Mesendoderm (in vitro differentiated cells): Measurements from ENCODE around the gene CST11. TPM values are rescaled to one million over a fixed set of nuclear protein-coding genes. Genes with fewer than 3 reads are reported as not detected.

Experiments used
- DNase-seq: peaks from one replicate; pipeline ENCODE4 v3.0.0; 2013
- H2AK5ac ChIP-seq: 2 replicates; pipeline ENCODE4 v1.6.1; 2013; ENCODE audit warnings: low read length, inconsistent platforms
- H2BK120ac ChIP-seq: 2 replicates; pipeline ENCODE4 v1.6.1; 2013; ENCODE audit warnings: low read depth, mild to moderate bottlenecking, low read length, moderate library complexity, mixed read lengths
- H2BK15ac ChIP-seq: replicated peaks from 2 replicates; pipeline ENCODE4 v1.6.1; 2013; ENCODE audit warnings: low read depth, mild to moderate bottlenecking, moderate library complexity
- H2BK5ac ChIP-seq: 2 replicates; pipeline ENCODE4 v1.6.1; 2013; ENCODE audit warnings: low read length, inconsistent platforms
- H3K18ac ChIP-seq: 2 replicates; pipeline ENCODE4 v1.6.1; 2013; ENCODE audit warnings: mild to moderate bottlenecking, low read length, mixed read lengths
- H3K23ac ChIP-seq: one replicate; pipeline ENCODE4 v1.6.1; 2013; ENCODE audit warnings: low read length
- H3K27ac ChIP-seq: 2 replicates; pipeline ENCODE4 v1.5.1; 2013; ENCODE audit warnings: low read depth, mild to moderate bottlenecking, inconsistent platforms, low read length, moderate library complexity
- H3K27me3 ChIP-seq: 2 replicates; pipeline ENCODE4 v1.6.1; 2013; ENCODE audit warnings: low read length, control low read depth, mild to moderate bottlenecking, inconsistent platforms; ENCODE audit not compliant: insufficient read depth, poor library complexity
- H3K36me3 ChIP-seq: 2 replicates; pipeline ENCODE4 v1.6.1; 2013; ENCODE audit warnings: low read length, inconsistent platforms; ENCODE audit not compliant: control insufficient read depth, insufficient read depth
- H3K4ac ChIP-seq: one replicate; pipeline ENCODE4 v1.6.1; 2013; ENCODE audit warnings: low read depth, mild to moderate bottlenecking, low read length, moderate library complexity
- H3K4me1 ChIP-seq: 2 replicates; pipeline ENCODE4 v1.6.1; 2013; ENCODE audit warnings: low read depth, low read length, inconsistent platforms; ENCODE audit not compliant: control insufficient read depth
- H3K4me2 ChIP-seq: 2 replicates; pipeline ENCODE4 v1.6.1; 2013; ENCODE audit warnings: low read length
- H3K4me3 ChIP-seq: 2 replicates; pipeline ENCODE4 v1.5.1; 2013; ENCODE audit warnings: mild to moderate bottlenecking, low read length
- H3K56ac ChIP-seq: one replicate; pipeline ENCODE4 v1.6.1; 2013; ENCODE audit warnings: low read length
- H3K79me1 ChIP-seq: 2 replicates; pipeline ENCODE4 v1.6.1; 2013; ENCODE audit warnings: low read length, inconsistent platforms
- H3K79me2 ChIP-seq: 2 replicates; pipeline ENCODE4 v1.6.1; 2013; ENCODE audit warnings: mild to moderate bottlenecking, low read length; ENCODE audit not compliant: control insufficient read depth, insufficient read depth
- H3K9ac ChIP-seq: 2 replicates; pipeline ENCODE4 v1.6.1; 2013; ENCODE audit warnings: low read length, inconsistent platforms
- H4K5ac ChIP-seq: one replicate; pipeline ENCODE4 v1.6.1; 2013; ENCODE audit warnings: low read length
- H4K8ac ChIP-seq: one replicate; pipeline ENCODE4 v1.6.1; 2013; ENCODE audit warnings: low read depth, mild to moderate bottlenecking, control low read depth, low read length, moderate library complexity
- WGBS: extraction: QIAGEN DNeasy Blood & Tissue Kit; methylation state at CpG from one replicate; pipeline ENCODE4 v1.1.7; 2013; ENCODE audit warnings: low lambda C conversion rate, missing lambda C conversion rate; ENCODE audit not compliant: insufficient coverage; ENCODE audit errors: extremely low coverage; 5-methylcytosine and 5-hydroxymethylcytosine counted together
- polyA plus RNA-seq, 2 experiments: library from polyadenylated mRNA; stranded (reverse); fragments of 200-250 nt; gene quantifications; one replicate each; pipeline ENCODE4 v1.2.3, GENCODE V29; 2013

Gene CST11, protein sequence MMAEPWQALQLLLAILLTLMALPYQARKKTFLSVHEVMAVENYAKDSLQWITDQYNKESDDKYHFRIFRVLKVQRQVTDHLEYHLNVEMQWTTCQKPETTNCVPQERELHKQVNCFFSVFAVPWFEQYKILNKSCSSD
- polyA plus RNA-seq (2013, experiment 1 of 2): 0.46 TPM
- polyA plus RNA-seq (2013, experiment 2 of 2): 0.71 TPM

GRCh38 chr20:23452776-23453175 lies at the start of gene CST11:
TSS of gene CST11 (minus strand) at chr20:23452876. CDS start at chr20:23452811, 65 bp downstream.
- Histone ChIP-seq H4K8ac (no peak within 1 kb of the TSS), H3K36me3 (no peaks in the 10 kb centered on the region), H2AK5ac (no peak within 1 kb of the TSS), H3K79me1 (no peaks in the 10 kb centered on the region), H3K4ac (no peak within 1 kb of the TSS), H3K23ac (no peak within 1 kb of the TSS), H3K4me2 (no peak within 1 kb of the TSS), H2BK5ac (no peak within 1 kb of the TSS), H4K5ac (no peak within 1 kb of the TSS), H3K18ac (no peak within 1 kb of the TSS), H3K9ac (no peak within 1 kb of the TSS), H2BK15ac (no peak within 1 kb of the TSS), H2BK120ac (no peak within 1 kb of the TSS), H3K27me3 (no peaks in the 10 kb centered on the region), H3K4me3 (no peak within 1 kb of the TSS), H3K56ac (no peak within 1 kb of the TSS), H3K27ac (no peak within 1 kb of the TSS), H3K79me2 (no peaks in the 10 kb centered on the region), H3K4me1 (no peaks in the 10 kb centered on the region)
- no CpG with 5 or more reads among the region's 4 CpGs for WGBS
- DNase-seq: no peak

DNA sequence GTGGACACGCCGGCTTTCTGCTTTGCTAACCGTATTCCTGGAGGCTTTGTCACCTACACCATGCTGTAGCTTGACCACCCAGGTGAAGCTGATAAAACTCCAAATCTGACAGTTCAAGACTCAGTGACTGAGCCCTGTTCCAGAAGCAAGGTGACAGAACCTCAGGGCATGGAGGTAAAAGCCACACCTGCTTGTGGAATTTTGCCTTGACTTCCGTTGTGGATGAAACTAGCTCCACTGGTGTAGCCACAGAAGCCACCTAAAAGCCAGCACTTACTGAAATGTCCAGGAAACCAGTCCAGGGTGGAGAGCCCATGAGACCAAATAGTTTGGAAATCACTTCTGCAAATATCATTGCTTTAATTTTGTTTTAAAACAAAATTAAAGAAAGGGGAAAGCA lies 49.2 kb upstream of the CST11 start:
- WGBS: no CpG with 5 or more reads among the region's 4 CpGs
- no peak overlapping the region for H3K4me2 ChIP-seq
- DNase-seq: no peak
- no peak overlapping the region for H3K27ac ChIP-seq
- H2BK15ac ChIP-seq: no peak overlapping the region
- no peaks in the 10 kb centered on the region for H3K79me2 ChIP-seq
- no peaks in the 10 kb centered on the region for H3K4me1 ChIP-seq
- H3K9ac ChIP-seq: no peak overlapping the region
- no peak overlapping the region for H2BK5ac ChIP-seq
- no peak overlapping the region for H3K4me3 ChIP-seq
- H4K5ac ChIP-seq: no peak overlapping the region
- H3K4ac ChIP-seq: no peak overlapping the region
- no peaks in the 10 kb centered on the region for H3K27me3 ChIP-seq
- no peaks in the 10 kb centered on the region for H3K79me1 ChIP-seq
- no peaks in the 10 kb centered on the region for H3K36me3 ChIP-seq
- no peak overlapping the region for H2BK120ac ChIP-seq
- no peak overlapping the region for H4K8ac ChIP-seq
- H2AK5ac ChIP-seq: no peak overlapping the region
- H3K56ac ChIP-seq: no peak overlapping the region
- H3K23ac ChIP-seq: no peak overlapping the region
- no peak overlapping the region for H3K18ac ChIP-seq

DNA sequence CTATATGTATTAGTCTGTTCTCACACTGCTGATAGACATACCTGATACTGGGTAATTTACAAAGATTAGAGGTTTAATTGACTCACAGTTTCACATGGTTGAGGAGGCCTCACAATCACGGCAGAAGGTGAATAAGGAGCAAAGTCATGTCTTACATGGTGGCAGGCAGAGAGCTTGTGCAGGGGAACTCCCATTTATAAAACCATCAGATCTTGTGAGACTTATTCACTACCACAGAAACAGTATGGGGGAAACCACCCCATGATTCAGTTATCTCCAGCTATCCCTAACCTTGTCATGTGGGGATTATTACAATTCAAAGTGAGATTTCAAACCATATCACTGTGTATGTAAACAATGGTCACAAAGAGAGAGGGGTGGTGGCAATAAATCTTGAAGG lies 44.9 kb upstream of the CST11 start:
- Histone ChIP-seq H3K27ac (no peak overlapping the region), H3K4me3 (no peak overlapping the region), H2BK15ac (no peak overlapping the region), H3K79me2 (no peaks in the 10 kb centered on the region), H3K36me3 (no peaks in the 10 kb centered on the region), H4K5ac (no peak overlapping the region), H3K4ac (no peak overlapping the region), H3K79me1 (no peaks in the 10 kb centered on the region), H3K18ac (no peak overlapping the region), H4K8ac (no peak overlapping the region), H3K27me3 (no peaks in the 10 kb centered on the region), H2BK5ac (no peak overlapping the region), H3K9ac (no peak overlapping the region), H3K23ac (no peak overlapping the region), H2BK120ac (no peak overlapping the region), H3K4me2 (no peak overlapping the region), H2AK5ac (no peak overlapping the region), H3K4me1 (no peaks in the 10 kb centered on the region), H3K56ac (no peak overlapping the region)
- no CpG with 5 or more reads among the region's 1 CpG for WGBS
- no peak for DNase-seq

DNA sequence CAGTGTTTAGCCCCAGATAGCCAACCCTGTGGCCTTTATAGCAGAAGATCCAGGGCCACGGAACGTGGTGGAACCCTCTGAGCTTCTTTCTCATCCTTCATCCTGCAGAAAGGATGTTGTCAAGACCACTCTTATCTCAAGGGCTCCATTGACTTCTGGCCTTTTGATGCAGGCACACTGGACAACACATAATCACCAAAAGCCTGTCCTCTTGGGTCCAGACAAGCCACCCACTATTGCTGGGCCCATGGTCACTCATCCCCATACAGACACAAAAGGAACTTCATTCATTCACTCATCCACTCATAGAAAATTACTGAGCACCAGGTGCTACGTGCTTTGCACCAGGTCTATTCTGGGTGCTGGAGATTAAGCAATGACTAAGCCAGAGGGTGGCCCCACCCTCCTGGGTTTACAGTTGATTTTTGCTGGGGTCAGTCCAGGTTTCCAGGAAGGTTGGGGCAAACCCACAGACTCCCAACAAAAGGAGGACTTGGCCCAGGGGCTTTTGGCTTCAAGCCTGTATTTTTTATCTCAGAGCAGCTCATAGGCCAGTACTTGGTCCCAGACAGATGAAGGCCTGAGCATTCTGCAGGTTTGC lies 40.6 kb upstream of the CST11 start:
- Histone ChIP-seq H3K4ac (no peak overlapping the region), H3K27ac (no peak overlapping the region), H3K79me1 (no peaks in the 10 kb centered on the region), H3K27me3 (no peaks in the 10 kb centered on the region), H2BK15ac (no peak overlapping the region), H3K4me2 (no peak overlapping the region), H3K4me1 (no peaks in the 10 kb centered on the region), H3K9ac (no peak overlapping the region), H3K36me3 (no peaks in the 10 kb centered on the region), H3K56ac (no peak overlapping the region), H2AK5ac (no peak overlapping the region), H2BK120ac (no peak overlapping the region), H3K4me3 (no peak overlapping the region), H4K5ac (no peak overlapping the region), H3K79me2 (no peaks in the 10 kb centered on the region), H4K8ac (no peak overlapping the region), H3K23ac (no peak overlapping the region), H2BK5ac (no peak overlapping the region), H3K18ac (no peak overlapping the region)
- DNase-seq: no peak
- WGBS: no CpG with 5 or more reads among the region's 3 CpGs

GRCh38 chr20:23492292-23492691 lies 39.6 kb upstream of the CST11 start:
- Histone ChIP-seq H3K36me3 (no peaks in the 10 kb centered on the region), H3K79me2 (no peaks in the 10 kb centered on the region), H2AK5ac (no peak overlapping the region), H3K9ac (no peak overlapping the region), H4K5ac (no peak overlapping the region), H3K18ac (no peak overlapping the region), H3K4me1 (no peaks in the 10 kb centered on the region), H3K27ac (no peak overlapping the region), H3K79me1 (no peaks in the 10 kb centered on the region), H4K8ac (no peak overlapping the region), H3K4me3 (no peak overlapping the region), H2BK15ac (no peak overlapping the region), H3K4ac (no peak overlapping the region), H3K27me3 (no peaks in the 10 kb centered on the region), H3K4me2 (no peak overlapping the region), H2BK5ac (no peak overlapping the region), H2BK120ac (no peak overlapping the region), H3K56ac (no peak overlapping the region), H3K23ac (no peak overlapping the region)
- no peak for DNase-seq

GRCh38 chr20:23490817-23491216 lies 38.1 kb upstream of the CST11 start, which contains the start of gene CST8:
TSS of gene CST8 (plus strand) at chr20:23491117. CDS start at chr20:23491668, 551 bp downstream.
- Histone ChIP-seq H3K4me1 (no peaks in the 10 kb centered on the region), H3K56ac (no peak within 1 kb of the TSS), H2BK15ac (no peak within 1 kb of the TSS), H3K27me3 (no peaks in the 10 kb centered on the region), H3K79me1 (no peaks in the 10 kb centered on the region), H2BK5ac (no peak within 1 kb of the TSS), H3K4me2 (no peak within 1 kb of the TSS), H3K36me3 (no peaks in the 10 kb centered on the region), H4K8ac (no peak within 1 kb of the TSS), H2BK120ac (no peak within 1 kb of the TSS), H3K27ac (no peak within 1 kb of the TSS), H3K9ac (no peak within 1 kb of the TSS), H3K4me3 (no peak within 1 kb of the TSS), H3K18ac (no peak within 1 kb of the TSS), H3K79me2 (no peaks in the 10 kb centered on the region), H3K23ac (no peak within 1 kb of the TSS), H4K5ac (no peak within 1 kb of the TSS), H3K4ac (no peak within 1 kb of the TSS), H2AK5ac (no peak within 1 kb of the TSS)
- no CpG with 5 or more reads among the region's 5 CpGs for WGBS
- DNase-seq: no peak
